Epithelial cell of proximal tubule (primary cell): Measurements from ENCODE around the gene GLIPR2. TPM values are rescaled to one million over a fixed set of nuclear protein-coding genes. Genes with fewer than 3 reads are reported as not detected.
"Not testable (repeated sequence)": the region's sequence is repeated elsewhere in the genome, so short reads cannot be mapped to it uniquely, and the experiment has no call there.

Experiments
- DNase-seq: peaks from one replicate; pipeline ENCODE4 v3.0.0-alpha.2; 2011; ENCODE audit warnings: low read depth
- H3K4me3 ChIP-seq: 2 replicates; pipeline ENCODE4 v1.5.1; 2011; ENCODE audit warnings: low read depth, mild to moderate bottlenecking, low read length
- CTCF ChIP-seq: conservative IDR thresholded peaks from 2 replicates; pipeline ENCODE4 v1.5.1; 2012; ENCODE audit warnings: low read depth, mild to moderate bottlenecking, low read length
- total RNA-seq: library from RNA; depleted of rRNA; stranded (reverse); fragments of >200 nt; gene quantifications from 2 replicates; pipeline ENCODE4 v1.2.3, GENCODE V29; 2015

Gene GLIPR2
- total RNA-seq: 23.6 and 42.7 TPM in 2 replicates

GRCh38 chr9:36136272-36136893 is at the start of gene GLIPR2:
Gene GLIPR2, plus strand, starts transcription at chr9:36136733. Its CDS starts 46 bp downstream, at chr9:36136779.
- peak within 1 kb of the TSS; percentile 64 for H3K4me3 ChIP-seq
- no peak for TF ChIP-seq CTCF
- DNase-seq: no peak

- not testable (repeated sequence) for DNase-seq, H3K4me3 ChIP-seq
Observed at GRCh38 chr9:36087054-36087453, 49.5 kb upstream of the GLIPR2 start.

GRCh38 chr9:36088020-36088419 is 48.5 kb upstream of the GLIPR2 start:
- no peak for DNase-seq
- H3K4me3 ChIP-seq: no peak overlapping the region
- TF ChIP-seq CTCF: no peak

- TF ChIP-seq CTCF: peak; percentile 17
- no peak overlapping the region for H3K4me3 ChIP-seq
- DNase-seq: peak; percentile 67
Observed at GRCh38 chr9:36091026-36091953, 45.2 kb upstream of the GLIPR2 start.

- no peak for TF ChIP-seq CTCF
- DNase-seq: no peak
- H3K4me3 ChIP-seq: no peak overlapping the region
Observed at GRCh38 chr9:36092014-36092413, 44.5 kb upstream of the GLIPR2 start.

GRCh38 chr9:36092509-36093215 is 43.9 kb upstream of the GLIPR2 start:
- H3K4me3 ChIP-seq: no peak overlapping the region
- no peak for TF ChIP-seq CTCF
- no peak for DNase-seq

- H3K4me3 ChIP-seq: no peak overlapping the region
- no peak for DNase-seq
Observed at GRCh38 chr9:36093384-36093783, 43.1 kb upstream of the GLIPR2 start.

More at GRCh38 chr9:36093384-36093783, 43.1 kb upstream of the GLIPR2 start:
- no peak for TF ChIP-seq CTCF
